ENCODE results near the gene IQSEC1. TPM values are rescaled to one million over a fixed set of nuclear protein-coding genes. Genes with fewer than 3 reads are reported as not detected.

The IQSEC1 gene
- total and polyA plus RNA-seq, 9 of the 15 experiments (the other 6 are each of a cell fraction or from before 2014, with no cell fraction given), result 0.56 to 39.0 (median 6.8) TPM

DNA sequence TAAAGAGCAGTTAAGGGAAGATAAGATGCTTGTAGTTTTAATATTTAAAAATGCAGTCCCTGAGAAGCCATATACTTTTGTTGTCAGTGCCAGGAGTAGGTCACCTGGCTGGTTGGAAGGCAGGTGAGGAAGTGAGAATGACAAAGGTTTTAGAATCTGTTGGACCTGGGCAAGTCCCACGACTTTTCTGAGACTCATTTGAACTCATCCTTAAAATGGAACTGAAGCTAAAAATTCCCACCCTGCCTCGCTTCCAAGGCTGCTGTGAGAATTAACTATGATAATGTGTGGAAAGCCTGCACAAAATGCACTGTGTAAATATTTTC, 77.1 kb downstream of the IQSEC1 start:
- Histone ChIP-seq H3K9me3 (replicated peaks; ENCODE audit: control insufficient read depth, insufficient read depth, low read depth, low read length) (no peaks in the 10 kb centered on the region), H3K4me3 (no peak overlapping the region), H4K20me1 (replicated peaks; ENCODE audit: control insufficient read depth, insufficient read depth, low read length) (no peaks in the 10 kb centered on the region), H3K9ac (ENCODE audit: insufficient read depth in 1 of 2, low read depth in 2 of 2, low read length in 2 of 2) (peak overlapping the region in 1 of 2 experiments; percentile 77; a peak in 2 of 4 replicates), H3K9me1 (ENCODE audit: control insufficient read depth, insufficient read depth, low read length) (peaks cover 4% of the 10 kb centered on the region), H3K4me1 (replicated peaks in 1 of 2; ENCODE audit: control insufficient read depth in 2 of 2, insufficient read depth in 2 of 2, low read length in 2 of 2) (peaks cover 45 to 63% of the 10 kb centered on the region in 2 experiments), H3K27me3 (ENCODE audit: control insufficient read depth in 2 of 2, insufficient read depth in 2 of 2, low read length in 2 of 2) (no peaks in the 10 kb centered on the region), H3K79me2 (ENCODE audit: control insufficient read depth, insufficient read depth, low read length) (peaks cover 19% of the 10 kb centered on the region), H2AFZ (ENCODE audit: low read depth, low read length) (peak overlapping the region; percentile 86), H3K36me3 (ENCODE audit: control insufficient read depth, insufficient read depth, low read length) (no peaks in the 10 kb centered on the region), H3K27ac (ENCODE audit: extremely low read depth, low read depth, low read length) (peak overlapping the region; percentile 81; the same call in 2 of the 3 replicates), H3K4me2 (ENCODE audit: insufficient read depth, low read length) (no peak overlapping the region)
- FAIRE-seq, result no peak
- DNase-seq (ENCODE audit: extremely low read depth in 1 of 4, low spot score in 3 of 4), result no peak
- ChIA-PET CTCF (ENCODE audit: low intra/inter-chr PET ratio) (no interaction called here), POLR2A (interaction anchor here (0.6 to 4.3 kb wide), 7 partner anchors 9 to 447 kb away, joined by 3 to 18 read pairs (median 3); no protein-coding TSS in a partner anchor)
- intact Hi-C loops (cut with micrococcal nuclease) (loop anchor here (10.0 kb wide), 3 partner anchors 201 to 511 kb away; partner anchors contain the start of genes CAND2 and TSEN2), in situ Hi-C loops (cut with MboI) (no loop called here)
- BruUV-seq (replicated peaks), result no TSS peak
- WGBS (ENCODE audit: insufficient coverage, low coverage, missing lambda C conversion rate), result 52% methylated on average over 2 of the region's 2 CpGs
- ATAC-seq, result no peak
- TF ChIP-seq, protein P1, sequence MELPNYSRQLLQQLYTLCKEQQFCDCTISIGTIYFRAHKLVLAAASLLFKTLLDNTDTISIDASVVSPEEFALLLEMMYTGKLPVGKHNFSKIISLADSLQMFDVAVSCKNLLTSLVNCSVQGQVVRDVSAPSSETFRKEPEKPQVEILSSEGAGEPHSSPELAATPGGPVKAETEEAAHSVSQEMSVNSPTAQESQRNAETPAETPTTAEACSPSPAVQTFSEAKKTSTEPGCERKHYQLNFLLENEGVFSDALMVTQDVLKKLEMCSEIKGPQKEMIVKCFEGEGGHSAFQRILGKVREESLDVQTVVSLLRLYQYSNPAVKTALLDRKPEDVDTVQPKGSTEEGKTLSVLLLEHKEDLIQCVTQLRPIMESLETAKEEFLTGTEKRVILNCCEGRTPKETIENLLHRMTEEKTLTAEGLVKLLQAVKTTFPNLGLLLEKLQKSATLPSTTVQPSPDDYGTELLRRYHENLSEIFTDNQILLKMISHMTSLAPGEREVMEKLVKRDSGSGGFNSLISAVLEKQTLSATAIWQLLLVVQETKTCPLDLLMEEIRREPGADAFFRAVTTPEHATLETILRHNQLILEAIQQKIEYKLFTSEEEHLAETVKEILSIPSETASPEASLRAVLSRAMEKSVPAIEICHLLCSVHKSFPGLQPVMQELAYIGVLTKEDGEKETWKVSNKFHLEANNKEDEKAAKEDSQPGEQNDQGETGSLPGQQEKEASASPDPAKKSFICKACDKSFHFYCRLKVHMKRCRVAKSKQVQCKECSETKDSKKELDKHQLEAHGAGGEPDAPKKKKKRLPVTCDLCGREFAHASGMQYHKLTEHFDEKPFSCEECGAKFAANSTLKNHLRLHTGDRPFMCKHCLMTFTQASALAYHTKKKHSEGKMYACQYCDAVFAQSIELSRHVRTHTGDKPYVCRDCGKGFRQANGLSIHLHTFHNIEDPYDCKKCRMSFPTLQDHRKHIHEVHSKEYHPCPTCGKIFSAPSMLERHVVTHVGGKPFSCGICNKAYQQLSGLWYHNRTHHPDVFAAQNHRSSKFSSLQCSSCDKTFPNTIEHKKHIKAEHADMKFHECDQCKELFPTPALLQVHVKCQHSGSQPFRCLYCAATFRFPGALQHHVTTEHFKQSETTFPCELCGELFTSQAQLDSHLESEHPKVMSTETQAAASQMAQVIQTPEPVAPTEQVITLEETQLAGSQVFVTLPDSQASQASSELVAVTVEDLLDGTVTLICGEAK (IDR thresholded peaks at IDR 0.05), result no peak
- TF ChIP-seq, protein P1 (CRISPR knock-in tag; IDR thresholded peaks at IDR 0.05), result no peak
- TF ChIP-seq, protein P2, sequence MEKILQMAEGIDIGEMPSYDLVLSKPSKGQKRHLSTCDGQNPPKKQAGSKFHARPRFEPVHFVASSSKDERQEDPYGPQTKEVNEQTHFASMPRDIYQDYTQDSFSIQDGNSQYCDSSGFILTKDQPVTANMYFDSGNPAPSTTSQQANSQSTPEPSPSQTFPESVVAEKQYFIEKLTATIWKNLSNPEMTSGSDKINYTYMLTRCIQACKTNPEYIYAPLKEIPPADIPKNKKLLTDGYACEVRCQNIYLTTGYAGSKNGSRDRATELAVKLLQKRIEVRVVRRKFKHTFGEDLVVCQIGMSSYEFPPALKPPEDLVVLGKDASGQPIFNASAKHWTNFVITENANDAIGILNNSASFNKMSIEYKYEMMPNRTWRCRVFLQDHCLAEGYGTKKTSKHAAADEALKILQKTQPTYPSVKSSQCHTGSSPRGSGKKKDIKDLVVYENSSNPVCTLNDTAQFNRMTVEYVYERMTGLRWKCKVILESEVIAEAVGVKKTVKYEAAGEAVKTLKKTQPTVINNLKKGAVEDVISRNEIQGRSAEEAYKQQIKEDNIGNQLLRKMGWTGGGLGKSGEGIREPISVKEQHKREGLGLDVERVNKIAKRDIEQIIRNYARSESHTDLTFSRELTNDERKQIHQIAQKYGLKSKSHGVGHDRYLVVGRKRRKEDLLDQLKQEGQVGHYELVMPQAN (IDR thresholded peaks at IDR 0.05; ENCODE audit: borderline replicate concordance), result no peak
